HG03354 (cell line): ENCODE data around the gene EEF1A2.

ENCODE experiments used
- ATAC-seq: cut with Tn5 transposase; IDR thresholded peaks from one replicate; pipeline ENCODE4 v1.9.1; 2021; ENCODE audit warnings: mild to moderate bottlenecking; ENCODE audit not compliant: unreplicated experiment, poor library complexity, severe bottlenecking

Gene EEF1A2

GRCh38 chr20:63473555-63474449 is 25.1 kb downstream of the EEF1A2 start:
- no peak for ATAC-seq

- no peak for ATAC-seq
These were observed 26.0 kb downstream of the EEF1A2 start for GRCh38 chr20:63472862-63473390.

GRCh38 chr20:63471981-63472831 is 26.7 kb downstream of the EEF1A2 start, which contains the start of gene KCNQ2:
Gene KCNQ2 (minus strand): TSS chr20:63472655. CDS start chr20:63472463, 192 bp downstream.
- no peak for ATAC-seq

- no peak for ATAC-seq
These were observed 27.2 kb downstream of the EEF1A2 start for GRCh38 chr20:63471717-63471980.

GRCh38 chr20:63471002-63471716 is 27.7 kb downstream of the EEF1A2 start:
- no peak for ATAC-seq

- no peak for ATAC-seq
These were observed 28.5 kb downstream of the EEF1A2 start for GRCh38 chr20:63470410-63470809.

- no peak for ATAC-seq
These were observed 29.2 kb downstream of the EEF1A2 start for GRCh38 chr20:63469713-63470101.

- ATAC-seq: no peak
These were observed 29.7 kb downstream of the EEF1A2 start for GRCh38 chr20:63469019-63469712.

GRCh38 chr20:63468421-63468820 is 30.5 kb downstream of the EEF1A2 start:
- ATAC-seq: no peak

GRCh38 chr20:63467294-63468083 is 31.4 kb downstream of the EEF1A2 start:
- ATAC-seq: no peak

GRCh38 chr20:63466861-63467260 is 32.0 kb downstream of the EEF1A2 start:
- no peak for ATAC-seq

GRCh38 chr20:63466250-63466825 is 32.5 kb downstream of the EEF1A2 start:
- ATAC-seq: no peak

GRCh38 chr20:63465380-63466249 is 33.3 kb downstream of the EEF1A2 start:
- ATAC-seq: no peak

GRCh38 chr20:63464289-63464635 is 34.6 kb downstream of the EEF1A2 start:
- no peak for ATAC-seq

GRCh38 chr20:63463400-63464288 is 35.2 kb downstream of the EEF1A2 start:
- ATAC-seq: no peak

GRCh38 chr20:63462244-63462643 is 36.6 kb downstream of the EEF1A2 start:
- ATAC-seq: no peak
